ENCODE results near the gene ATP1A1.

DNA sequence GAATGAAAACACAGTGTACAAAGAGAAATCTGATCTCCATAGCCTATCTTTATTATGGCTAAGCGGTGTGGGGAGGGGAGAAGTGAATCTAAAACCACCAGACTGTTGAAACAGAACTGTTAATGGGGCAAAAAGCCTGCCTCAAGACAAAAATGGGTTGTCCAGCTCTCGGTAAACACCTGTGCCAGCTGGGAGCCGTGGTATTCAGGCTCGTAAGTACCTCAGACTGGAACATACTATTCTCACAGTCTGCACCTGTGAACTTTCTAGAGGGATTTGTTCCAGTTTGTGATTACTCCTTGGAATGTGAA lies 42.7 kb upstream of the ATP1A1 start:
- TF ChIP-seq, protein P1, sequence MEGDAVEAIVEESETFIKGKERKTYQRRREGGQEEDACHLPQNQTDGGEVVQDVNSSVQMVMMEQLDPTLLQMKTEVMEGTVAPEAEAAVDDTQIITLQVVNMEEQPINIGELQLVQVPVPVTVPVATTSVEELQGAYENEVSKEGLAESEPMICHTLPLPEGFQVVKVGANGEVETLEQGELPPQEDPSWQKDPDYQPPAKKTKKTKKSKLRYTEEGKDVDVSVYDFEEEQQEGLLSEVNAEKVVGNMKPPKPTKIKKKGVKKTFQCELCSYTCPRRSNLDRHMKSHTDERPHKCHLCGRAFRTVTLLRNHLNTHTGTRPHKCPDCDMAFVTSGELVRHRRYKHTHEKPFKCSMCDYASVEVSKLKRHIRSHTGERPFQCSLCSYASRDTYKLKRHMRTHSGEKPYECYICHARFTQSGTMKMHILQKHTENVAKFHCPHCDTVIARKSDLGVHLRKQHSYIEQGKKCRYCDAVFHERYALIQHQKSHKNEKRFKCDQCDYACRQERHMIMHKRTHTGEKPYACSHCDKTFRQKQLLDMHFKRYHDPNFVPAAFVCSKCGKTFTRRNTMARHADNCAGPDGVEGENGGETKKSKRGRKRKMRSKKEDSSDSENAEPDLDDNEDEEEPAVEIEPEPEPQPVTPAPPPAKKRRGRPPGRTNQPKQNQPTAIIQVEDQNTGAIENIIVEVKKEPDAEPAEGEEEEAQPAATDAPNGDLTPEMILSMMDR (IDR thresholded peaks at IDR 0.05; ENCODE audit: insufficient read depth, low read length, poor library complexity, severe bottlenecking): no peak
- TF ChIP-seq EZH2phosphoT487 (conservative IDR thresholded peaks at IDR 0.05; ENCODE audit: low read length): no peak
